AG20443 (cell line): ENCODE measurements around the gene PLCE1.

ENCODE experiments used
- DNase-seq: peaks from one replicate; pipeline ENCODE4 v3.0.0; 2012; ENCODE audit warnings: low spot score, mixed read lengths

PLCE1 gene

DNA sequence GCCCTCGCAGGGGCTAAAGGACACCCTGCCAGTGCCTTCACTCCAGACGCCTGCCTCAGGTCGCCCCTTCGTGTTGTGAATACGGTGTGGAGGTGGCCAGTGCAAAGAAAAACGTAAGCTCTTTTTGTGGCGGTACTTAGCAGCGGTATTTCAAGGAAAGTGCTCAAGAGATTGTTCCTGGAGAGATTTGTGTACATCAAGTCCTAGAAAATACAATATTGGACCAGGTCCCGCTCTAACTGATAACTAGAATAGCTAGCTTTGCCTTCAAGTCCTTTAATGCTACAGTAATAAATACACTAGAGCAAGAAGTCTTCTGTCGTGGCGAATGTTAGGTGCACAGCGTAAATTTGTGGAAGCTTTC lies 689 bp downstream of the PLCE1 start:
- no peak for DNase-seq

DNA sequence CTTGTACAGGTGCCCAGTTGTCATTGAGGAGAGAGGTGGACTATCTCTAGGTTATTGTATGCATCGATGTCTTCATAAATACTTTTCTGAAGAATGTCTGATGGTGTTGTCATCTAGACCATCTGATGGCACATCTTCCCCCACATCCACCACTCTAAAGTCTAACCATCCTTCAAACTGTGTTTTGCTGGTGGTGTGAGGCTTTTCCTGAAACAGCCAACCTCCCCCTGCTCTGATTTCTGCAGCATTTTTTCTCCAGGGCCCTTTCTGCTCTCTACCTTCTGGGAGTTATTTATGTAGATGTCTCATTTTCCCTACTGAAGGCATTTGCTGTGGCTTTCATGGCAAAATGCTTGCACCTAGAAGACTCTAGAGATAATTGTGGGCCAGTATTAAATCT lies 1.5 kb downstream of the PLCE1 start:
- DNase-seq, result no peak

DNA sequence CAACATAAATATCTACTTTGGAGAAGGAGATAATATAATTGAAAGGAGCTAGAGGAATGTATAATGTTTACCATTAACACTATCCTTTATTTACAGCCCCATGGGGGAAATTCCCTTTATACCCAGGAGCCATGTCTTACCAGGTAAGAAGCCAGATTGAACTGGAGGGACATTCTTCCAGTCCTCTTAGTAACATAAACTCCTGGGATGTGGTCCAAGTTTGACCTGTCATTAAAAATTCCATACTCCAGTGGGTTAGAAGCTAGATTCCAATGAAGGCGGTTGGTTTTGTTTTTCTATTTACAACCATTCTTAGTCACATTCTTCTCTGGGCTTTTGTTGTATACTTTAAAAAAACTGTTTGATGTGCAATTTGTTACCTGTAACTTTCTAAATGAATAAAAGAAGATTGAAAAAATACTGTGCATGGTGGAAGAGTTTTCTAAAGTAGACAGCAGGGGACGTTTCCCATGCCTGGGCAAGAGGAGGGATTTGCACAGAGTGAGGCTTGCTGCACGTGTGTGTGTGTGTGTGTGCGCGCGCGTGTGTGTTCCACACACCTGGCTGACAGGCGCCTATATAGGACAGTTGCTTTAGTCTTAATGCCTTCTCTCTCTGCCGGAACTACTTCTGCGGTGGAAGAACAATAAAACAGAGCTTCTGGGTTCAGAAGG lies 2.0 kb downstream of the PLCE1 start:
- peak; percentile 39 for DNase-seq

DNA sequence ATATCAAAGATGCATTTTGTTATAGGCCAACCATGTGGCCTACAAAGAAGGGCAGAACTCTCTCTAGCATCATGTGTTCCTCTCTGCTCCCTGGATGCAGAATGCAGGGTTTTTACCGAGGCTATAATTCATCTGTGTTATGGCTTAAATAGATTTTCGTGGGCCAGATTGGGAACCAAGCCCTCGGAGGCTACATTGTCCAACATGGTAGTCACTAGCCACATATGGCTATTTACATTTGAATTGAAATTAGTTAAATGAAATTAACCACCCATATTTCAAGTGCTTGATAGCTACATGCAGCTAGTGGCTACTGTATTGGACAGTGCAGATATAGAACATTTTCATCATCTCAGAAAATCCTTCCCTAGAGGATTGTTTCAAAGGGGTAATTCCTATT lies 2.8 kb downstream of the PLCE1 start:
- no peak for DNase-seq

DNA sequence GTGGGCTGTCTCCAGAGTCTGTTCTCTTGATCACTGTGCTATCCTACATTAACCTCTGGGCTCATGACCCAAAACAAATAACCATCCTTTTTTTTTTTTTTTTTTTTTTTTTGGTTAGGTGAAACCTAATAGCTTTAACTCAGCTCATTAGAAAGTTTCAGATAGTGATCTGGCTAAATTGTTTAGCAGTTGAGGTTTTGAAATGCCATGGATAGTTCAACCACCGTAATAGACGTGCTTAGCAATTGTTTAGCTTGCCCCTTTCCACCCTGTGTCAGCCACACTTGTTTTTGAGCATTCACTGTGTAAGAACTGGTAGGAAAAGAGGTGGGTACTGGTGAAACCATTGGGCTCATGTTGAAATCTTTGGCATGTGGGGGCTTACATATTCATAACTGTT lies 3.8 kb downstream of the PLCE1 start:
- DNase-seq, result no peak

DNA sequence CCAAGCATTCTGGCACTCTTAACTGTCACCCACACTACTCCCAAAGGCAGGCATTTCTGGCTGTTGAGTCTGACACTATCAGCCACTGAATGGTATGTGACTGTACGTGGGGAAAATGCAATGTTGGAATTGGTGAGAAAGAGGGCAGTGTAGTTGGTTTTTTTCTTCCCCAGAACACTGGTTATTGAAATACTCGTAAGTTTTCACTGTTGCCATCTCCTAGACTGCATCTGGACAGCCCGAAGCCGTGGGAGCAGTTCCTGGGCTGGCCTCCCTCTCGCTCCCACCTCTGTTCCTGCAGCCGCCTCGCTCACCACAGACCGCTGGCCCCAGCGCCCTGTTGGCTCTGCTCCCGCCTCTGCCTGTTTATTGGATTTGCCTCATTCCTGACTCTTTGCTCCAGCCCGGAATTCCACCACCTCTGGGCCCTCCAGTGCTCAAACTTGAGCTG lies 5.7 kb downstream of the PLCE1 start:
- DNase-seq, result peak; percentile 44

DNA sequence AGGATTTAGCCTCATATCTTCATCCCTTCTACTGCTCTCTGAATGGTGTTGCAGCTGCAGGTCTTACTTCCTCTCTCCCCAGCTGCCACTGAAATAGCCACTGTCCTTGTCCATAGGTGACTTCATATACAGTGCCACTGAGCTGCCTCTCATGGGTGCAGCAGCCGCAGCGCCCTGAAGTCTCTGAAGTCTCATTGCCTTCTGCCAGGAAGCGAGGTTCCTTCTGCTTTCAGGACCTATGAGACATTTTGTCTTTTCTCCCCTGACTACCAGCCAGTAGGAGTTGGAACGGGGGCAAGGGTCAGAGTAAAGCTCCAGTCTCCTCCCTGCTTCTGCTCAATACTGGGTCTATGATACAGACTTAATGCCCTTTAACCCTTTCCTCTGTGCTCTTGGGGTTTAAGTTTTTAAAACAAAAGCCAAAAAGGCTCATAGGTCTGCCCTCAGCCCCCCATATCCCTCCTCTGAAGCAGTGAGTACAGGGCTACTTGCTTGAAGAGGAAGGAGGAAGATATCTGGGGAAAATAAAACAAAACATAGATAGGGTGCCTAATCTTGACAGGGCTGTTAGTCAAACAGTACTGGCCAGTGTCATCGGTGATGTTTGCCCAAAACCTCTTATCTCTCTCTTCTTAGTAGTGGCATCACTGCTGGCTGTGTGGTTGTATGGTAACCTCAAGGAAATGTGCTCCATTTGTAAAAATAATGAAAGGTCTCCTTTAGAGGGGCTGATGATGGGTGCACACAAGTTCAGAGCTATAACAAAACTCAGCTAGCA lies 7.1 kb downstream of the PLCE1 start:
- DNase-seq, result no peak

DNA sequence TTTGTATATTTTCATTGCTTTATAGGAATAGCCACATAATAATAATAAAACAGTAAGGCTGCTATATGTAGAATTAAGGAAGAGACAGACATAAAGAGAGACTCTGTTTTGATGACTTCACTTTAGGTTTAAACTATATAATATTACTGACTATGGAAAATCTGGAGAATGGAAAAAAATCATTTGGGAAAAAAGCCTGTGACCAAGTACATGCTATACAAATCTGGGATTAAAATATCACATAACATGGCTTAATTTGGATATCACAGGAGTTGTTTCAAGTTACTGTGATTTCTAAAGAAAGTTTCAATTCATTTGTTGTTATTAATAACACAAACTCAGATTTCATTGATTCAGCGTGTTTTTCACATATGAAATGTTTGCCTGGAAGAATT lies 7.7 kb downstream of the PLCE1 start:
- DNase-seq, result no peak

DNA sequence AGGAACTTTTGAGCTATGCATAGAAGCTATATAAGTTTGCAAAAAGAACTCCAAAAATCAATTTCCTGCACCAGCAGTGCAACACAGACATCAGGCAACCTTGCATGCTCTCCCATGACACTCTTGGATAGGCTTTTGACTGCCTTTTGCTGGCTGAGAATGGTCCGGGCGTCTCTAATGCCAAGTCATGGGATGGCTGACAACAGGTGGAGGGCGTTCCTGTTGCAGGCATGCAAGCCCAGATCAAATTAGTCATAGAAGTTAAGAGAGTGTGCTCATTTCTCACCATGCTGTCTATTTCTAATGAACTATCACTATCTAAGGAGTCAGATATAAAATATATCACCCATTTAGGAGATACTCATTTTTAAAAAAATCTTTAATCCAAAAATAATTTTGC lies 8.4 kb downstream of the PLCE1 start:
- DNase-seq, result no peak

DNA sequence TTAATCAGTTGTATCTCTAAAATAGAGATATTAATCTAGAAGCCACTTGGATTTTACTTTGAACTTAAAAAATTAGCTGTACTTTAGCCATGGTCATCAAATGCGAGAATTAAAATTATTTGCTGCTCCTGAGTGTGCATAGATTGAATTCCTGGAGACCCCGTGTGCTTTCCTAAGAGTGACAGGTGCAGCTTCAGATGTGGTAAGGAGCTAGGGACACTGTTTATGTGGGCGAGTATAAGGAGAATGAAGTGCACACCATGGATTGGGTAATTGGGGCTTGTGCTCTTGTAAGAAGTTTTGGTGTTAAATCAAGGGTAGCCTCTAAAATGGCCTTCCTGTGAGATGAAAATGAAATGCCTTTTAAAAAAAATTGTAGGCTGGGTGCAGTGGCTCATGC lies 9.8 kb downstream of the PLCE1 start:
- no peak for DNase-seq

DNA sequence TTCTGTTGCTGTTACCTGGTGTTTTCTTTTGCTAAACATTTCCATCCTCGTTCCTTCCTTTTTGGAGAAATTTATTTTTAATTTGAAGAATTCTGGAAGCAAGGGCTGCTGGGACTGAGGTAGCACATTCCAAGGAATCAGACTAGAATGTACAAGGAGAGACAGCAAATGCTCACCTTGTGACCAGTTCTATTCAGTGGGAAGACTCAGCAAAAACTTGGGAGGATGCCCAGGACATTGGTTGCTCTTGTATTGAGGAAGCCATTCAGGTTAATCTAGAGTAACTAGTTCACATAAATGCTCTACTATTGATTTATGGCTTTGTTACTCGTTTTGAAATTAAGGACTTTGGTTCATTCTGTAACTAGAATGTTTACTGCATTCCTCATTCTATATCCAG lies 11.3 kb downstream of the PLCE1 start:
- no peak for DNase-seq

DNA sequence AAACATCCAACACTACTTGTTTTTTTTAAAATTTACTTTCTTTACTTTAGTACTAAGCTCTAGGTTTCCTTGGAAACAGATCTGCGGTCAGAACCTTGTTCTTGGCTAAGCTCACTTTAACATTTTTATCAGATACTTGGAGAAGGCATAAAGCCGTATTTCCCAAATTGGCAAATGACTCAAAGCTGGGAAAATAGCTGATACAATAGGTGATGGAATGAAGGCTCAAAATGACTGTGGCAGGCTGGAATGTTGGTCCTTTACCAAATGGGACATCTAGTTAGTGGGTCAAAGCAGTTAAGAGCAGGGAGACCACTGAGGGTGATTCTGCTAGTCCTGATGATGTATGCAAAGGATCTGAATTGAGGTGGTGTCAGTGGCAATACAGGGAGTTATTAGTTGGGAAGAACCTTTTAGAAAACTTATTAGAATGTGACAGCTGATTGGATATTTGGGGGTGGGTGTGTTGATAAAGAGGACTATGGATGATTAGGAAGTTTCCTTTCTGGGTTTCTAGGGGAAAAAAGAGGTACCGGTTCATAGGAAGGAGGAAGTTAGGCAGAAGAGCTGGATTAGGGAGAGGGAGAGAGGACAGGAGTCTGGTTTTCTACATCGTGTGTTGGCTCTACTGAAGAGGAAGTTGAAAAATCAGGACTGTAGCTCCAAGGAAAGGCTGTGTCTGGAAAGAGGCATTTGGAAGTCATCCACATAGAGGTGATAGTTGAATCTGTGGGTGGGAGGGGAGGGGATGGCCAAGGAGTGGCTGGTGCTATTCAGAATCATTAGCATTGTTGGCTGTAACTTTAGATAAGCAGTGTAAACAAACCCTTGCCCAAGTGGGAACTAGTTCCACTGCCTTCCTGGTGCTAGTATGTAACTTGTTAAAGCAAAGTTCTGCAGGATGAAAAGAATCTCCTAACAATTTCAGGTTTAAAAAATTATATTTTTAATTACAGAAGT lies 13.1 kb downstream of the PLCE1 start:
- peak; percentile 76 for DNase-seq

DNA sequence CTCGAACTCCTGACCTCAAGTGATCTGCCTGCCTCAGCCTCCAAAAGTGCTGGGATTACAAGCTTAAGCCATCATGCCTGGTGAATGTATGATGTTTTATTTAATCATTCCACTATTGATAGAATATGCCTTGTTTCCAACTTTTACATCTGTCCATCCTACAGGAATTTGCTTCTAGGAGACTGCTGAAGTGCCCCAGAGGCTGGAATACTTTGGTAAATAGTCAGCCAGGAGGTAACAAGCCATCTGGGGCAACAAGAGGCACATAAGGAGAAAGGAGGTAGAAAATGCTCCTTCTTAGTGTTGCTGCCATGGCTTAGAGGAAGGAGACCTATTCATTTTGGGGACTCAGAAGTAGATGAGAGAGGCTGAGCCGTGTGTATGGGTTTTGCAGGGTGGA lies 14.8 kb downstream of the PLCE1 start:
- DNase-seq, result no peak

DNA sequence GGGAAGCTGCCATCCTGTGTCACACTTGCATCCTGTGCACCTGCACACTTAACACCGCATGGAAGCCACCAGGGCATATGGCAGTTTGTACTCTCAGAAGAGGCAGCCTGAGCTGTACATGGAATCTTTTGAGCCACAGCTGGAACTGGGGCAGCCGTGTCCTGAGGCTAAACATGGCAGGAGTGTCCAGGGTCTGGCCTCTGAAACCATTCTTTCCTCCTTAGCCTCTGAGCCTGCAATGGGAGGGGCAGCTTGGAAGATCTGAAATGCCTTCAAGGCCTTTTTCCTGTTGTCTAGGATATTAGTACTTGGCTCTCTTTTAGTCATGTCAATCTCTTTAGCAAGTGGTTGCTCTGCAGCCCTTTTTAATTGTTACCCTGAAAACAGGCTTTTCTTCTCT lies 16.4 kb downstream of the PLCE1 start:
- DNase-seq, result no peak

DNA sequence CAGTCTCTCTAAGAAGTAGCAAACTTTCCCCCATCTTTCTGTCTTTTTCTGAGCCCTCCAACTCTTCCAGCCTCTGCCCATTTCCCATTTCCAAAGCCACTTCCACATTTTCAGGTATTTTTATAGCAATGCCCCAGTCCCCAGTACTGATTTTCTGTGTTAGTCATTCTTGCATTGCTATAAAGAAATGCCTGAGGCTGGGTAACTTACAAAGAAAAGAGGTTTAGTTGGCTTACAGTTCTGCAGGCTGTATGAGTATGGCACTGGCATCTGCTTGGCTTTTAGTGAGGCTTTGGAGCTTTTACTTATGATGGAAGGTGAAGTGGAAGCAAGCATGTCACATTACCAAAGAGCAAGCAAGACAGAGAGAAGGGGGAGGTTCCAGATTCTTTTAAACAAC lies 17.2 kb downstream of the PLCE1 start:
- no peak for DNase-seq

DNA sequence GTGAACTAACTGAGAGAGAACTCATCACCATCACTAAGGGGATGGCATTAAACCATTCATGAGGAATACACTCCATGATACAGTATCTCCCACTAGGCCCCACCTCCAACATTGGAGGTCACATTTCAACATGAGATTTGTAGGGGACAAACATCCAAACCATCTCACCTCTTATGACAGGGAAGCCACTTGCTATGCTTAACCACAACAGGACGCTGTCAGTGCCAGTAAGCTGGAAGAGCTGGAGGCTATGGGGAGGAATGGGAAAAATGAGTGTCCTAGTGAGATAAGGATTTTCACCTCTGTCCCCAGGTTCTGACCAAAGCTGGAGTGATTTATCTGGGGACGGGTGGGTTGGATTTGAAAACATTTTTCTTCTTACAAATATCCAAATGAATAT lies 17.6 kb downstream of the PLCE1 start:
- no peak for DNase-seq

DNA sequence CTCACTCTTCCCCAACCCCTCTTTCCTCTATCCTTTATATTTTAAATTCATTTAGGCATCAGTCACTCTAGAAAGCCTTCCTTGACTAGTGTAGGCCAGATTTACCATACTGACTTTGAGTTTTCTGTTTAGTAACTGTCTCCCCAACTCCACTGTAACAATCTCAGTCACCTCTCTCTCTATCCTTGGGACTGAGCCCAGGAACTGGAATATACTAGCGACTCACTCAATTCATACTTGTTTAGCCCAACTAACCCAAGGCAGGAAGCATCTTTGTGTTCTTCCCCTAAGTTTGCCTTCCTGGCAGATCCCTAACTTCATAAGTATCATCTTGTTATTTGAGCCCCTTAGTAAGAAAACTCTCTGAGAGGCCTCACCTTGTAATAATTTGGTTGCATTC lies 19.1 kb downstream of the PLCE1 start:
- DNase-seq, result peak; percentile 30

DNA sequence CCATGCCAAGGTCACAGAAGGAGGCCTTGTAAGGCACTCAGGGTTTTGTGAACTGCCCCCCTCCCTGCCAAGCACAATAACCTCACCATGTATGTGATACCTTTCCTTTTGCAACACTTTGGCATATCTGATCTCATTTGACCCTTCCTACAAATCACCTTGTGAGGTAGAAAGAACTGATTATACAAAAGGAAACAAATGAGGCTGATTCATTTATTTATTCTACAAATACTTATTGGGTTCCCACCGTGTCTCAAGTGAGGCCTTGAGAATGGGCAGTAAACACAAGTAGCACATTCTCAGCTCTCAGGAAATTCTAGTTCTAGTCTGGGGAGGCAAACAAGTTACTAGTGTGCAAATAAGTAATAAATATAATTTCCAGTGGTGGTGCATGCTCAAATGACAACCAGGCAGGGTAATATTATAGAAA lies 19.6 kb downstream of the PLCE1 start:
- DNase-seq, result no peak

DNA sequence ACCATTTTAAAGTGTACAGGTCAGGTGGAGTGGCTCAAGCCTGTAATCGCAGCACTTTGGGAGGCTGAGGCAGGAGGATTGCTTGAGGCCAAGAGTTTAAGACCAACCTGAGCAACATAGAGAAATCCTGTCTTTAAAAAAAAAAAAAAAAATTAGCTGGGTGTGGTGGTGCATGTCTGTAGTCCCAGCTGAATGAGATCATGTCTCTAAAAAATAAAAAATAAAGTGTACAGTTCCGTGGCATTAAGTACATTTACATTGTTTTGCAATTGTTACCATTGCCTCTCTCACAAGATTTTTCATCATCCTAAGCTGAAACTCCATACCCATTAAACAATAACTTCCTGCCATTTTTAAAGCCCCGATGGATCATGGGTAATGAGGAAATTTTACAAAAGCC lies 20.6 kb downstream of the PLCE1 start:
- DNase-seq, result no peak

DNA sequence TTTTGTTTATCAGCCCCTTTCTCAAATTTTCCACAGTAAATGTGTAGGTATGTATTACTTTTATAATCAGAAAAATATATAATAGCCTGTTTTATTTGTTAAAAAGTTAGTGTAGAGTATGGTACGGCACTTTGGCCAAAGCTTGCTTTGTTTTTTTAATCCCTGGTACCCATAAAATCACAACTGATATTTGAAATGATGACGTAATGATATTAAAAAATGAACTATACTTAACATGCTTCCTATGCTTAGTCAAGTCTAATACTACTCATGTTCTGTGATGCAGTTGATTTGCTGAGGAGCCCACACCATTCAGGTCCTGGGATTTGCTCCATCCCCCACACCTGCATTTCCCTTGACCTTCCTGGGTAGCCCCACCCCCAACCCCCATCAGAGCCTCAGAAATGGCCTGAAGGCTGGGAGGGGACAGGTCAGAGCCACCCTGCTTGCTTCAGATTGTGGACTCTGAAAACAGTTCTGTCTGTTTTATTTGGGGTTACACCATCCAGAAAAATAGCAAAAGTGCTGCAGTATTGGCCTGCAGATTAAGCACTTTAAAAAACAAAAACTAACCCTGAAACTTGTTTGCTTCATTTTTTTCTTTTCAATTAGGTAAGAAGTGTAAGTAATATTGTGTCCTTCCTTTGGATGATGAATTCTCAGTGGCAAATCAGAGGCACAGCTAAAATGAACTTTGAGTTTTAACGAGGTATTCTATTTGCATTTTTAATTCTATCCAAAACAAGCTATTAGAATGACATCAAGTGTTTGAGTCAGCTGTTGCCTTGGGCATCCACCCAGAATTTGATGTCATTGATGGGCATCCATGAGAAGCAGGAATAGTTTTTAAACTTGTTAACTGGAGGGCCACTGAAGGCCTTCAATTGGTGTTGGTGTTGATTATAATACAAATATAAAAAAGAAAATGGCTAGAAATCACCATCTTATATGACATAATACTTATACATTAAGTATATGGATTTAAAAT lies 23.3 kb downstream of the PLCE1 start:
- DNase-seq, result peak; percentile 42

DNA sequence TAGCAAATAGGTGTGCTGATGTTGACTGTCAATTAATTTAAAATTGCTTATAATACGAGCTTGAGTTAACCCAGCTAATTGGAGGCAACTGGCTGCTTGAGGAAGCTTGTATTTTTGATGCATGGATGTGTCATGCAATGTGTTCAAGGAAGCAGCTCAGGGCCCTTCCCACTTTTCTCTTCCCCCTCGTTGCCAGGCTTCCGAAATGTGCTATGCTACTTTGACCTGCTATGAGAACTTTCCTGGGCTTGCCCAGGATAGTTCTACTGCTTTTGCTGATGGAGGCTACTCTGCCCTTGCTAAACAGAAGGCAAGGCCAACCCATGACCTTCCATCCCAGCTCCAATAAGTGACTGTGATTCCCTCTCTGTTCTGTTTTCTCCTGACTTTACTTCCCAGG lies 24.4 kb downstream of the PLCE1 start:
- DNase-seq, result no peak

DNA sequence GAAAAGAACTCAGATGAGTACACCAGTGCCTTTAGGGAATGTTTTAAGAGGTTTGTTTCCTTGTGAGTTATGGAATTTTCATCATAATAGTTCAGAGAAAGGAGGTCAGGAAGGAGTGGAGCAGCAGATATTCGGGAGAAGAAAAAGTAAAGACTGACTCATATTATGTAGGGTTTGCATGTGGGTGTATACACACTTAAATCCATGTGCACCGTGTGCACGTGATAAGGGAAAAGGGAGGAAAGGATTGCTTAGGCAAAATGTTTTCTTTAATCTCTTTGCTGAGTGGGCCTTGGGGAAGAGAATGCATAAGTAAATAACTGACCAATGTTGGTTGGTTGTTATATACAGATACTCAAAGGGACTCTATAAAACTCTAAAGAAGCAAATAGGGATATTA lies 30.2 kb downstream of the PLCE1 start:
- no peak for DNase-seq
